Gastrocnemius medialis (tissue), 4 donors: ENCODE measurements around the gene FBXO5.

Experiments
- POLR2A ChIP-seq, 2 donors: fragments of 450-650 bp; IDR thresholded peaks; one replicate each; pipeline ENCODE4 v1.6.1; 2017; ENCODE audit warnings: antibody characterized with exemption in 2 of 2, mild to moderate bottlenecking in 2 of 2, moderate library complexity in 2 of 2
- TF ChIP-seq, protein P1 (sequence below), 5 experiments: fragments of 450-650 bp in 3 of 5; fragments of 200-600 bp in 2 of 5; sonication (generic) in 2 of 5; IDR thresholded peaks in 4 of 5; conservative IDR thresholded peaks in 1 of 5; 1 replicate in 4 of 5; 2 replicates in 1 of 5; pipeline ENCODE4 v1.5.1; 2016 to 2019; ENCODE audit warnings: antibody characterized with exemption in 5 of 5, mild to moderate bottlenecking in 3 of 5, moderate library complexity in 3 of 5

DNA sequence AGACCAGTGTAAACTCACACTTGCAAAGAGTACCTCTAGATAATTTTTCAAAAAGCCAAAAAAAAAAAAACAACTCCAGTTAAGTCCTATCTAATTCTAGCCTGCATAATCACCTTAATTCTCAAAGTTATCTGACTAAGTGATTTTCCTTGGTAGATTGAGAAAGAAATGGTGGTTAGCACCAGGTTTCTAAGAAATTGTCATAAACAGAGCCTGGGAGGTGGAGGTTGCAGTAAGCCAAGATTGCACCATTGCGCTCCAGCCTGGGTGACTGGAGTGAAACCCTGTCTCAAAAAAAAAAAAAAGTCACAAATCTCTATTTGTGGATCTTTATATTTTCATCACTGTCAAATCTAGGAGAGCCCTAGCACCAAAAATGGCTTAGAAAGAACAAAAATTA is 8.9 kb downstream of the FBXO5 start:
- TF ChIP-seq, protein P1, sequence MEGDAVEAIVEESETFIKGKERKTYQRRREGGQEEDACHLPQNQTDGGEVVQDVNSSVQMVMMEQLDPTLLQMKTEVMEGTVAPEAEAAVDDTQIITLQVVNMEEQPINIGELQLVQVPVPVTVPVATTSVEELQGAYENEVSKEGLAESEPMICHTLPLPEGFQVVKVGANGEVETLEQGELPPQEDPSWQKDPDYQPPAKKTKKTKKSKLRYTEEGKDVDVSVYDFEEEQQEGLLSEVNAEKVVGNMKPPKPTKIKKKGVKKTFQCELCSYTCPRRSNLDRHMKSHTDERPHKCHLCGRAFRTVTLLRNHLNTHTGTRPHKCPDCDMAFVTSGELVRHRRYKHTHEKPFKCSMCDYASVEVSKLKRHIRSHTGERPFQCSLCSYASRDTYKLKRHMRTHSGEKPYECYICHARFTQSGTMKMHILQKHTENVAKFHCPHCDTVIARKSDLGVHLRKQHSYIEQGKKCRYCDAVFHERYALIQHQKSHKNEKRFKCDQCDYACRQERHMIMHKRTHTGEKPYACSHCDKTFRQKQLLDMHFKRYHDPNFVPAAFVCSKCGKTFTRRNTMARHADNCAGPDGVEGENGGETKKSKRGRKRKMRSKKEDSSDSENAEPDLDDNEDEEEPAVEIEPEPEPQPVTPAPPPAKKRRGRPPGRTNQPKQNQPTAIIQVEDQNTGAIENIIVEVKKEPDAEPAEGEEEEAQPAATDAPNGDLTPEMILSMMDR (IDR thresholded peaks at IDR 0.05 in 4 of 5, conservative IDR thresholded peaks at IDR 0.05 in 1 of 5) = no peak
- TF ChIP-seq POLR2A (IDR thresholded peaks at IDR 0.05) = no peak
